WTC11 (cell line): Measurements from ENCODE around the gene WDFY3. TPM values are rescaled to one million over a fixed set of nuclear protein-coding genes. Genes with fewer than 3 reads are reported as not detected.

Experiments used
- ATAC-seq: fragments of 200-7000 bp; cut with Tn5 transposase; 2 replicates; pipeline ENCODE4 v1.10.0; 2021; ENCODE audit warnings: mild to moderate bottlenecking, moderate library complexity
- CTCF ChIA-PET: fragments of 300-600 bp; sonication (Branson Sonifier 250); formaldehyde crosslinking; loops from one replicate; lab custom pipeline; 2021; ENCODE audit warnings: antibody characterized with exemption; lab: Charles Lee
- POLR2A ChIA-PET: fragments of 350-600 bp; sonication (Branson Sonifier 250); formaldehyde crosslinking; loops from one replicate; lab custom pipeline; 2021; ENCODE audit warnings: antibody characterized with exemption; lab: Charles Lee
- DNase-seq: peaks from one replicate; pipeline ENCODE4 v3.0.0; 2021; ENCODE audit warnings: low spot score
- H3K27ac Mint-ChIP-seq: 2 replicates; pipeline ENCODE4 v1.8.0; 2021; ENCODE audit warnings: mixed read lengths
- H3K27me3 Mint-ChIP-seq: 2 replicates; pipeline ENCODE4 v1.8.0; 2021; ENCODE audit warnings: low read depth, mild to moderate bottlenecking, moderate library complexity, mixed read lengths
- H3K36me3 Mint-ChIP-seq: 2 replicates; pipeline ENCODE4 v1.8.0; 2021; ENCODE audit warnings: mixed read lengths
- H3K4me1 Mint-ChIP-seq: 2 replicates; pipeline ENCODE4 v1.8.0; 2022; ENCODE audit warnings: mixed read lengths
- H3K4me3 Mint-ChIP-seq: 2 replicates; pipeline ENCODE4 v1.8.0; 2021; ENCODE audit warnings: mild to moderate bottlenecking, moderate library complexity, mixed read lengths
- H3K9me3 Mint-ChIP-seq: 2 replicates; pipeline ENCODE4 v1.8.0; 2021; ENCODE audit warnings: mixed read lengths
- EMX1 ChIP-seq: fragments of 250-450 bp; sonication (Bioruptor Pico); IDR thresholded peaks from 2 replicates; pipeline ENCODE4 v1.8.0; 2021; ENCODE audit warnings: mild to moderate bottlenecking
- FOXJ3 ChIP-seq: sonication (generic); formaldehyde crosslinking; IDR thresholded peaks from 2 replicates; pipeline ENCODE4 v1.9.0; 2021; ENCODE audit warnings: missing genetic modification reagents, mild to moderate bottlenecking, borderline replicate concordance
- GRHL2 ChIP-seq: fragments of 250-450 bp; sonication (Bioruptor Pico); IDR thresholded peaks from 2 replicates; pipeline ENCODE4 v1.8.0; 2022; ENCODE audit warnings: mild to moderate bottlenecking, moderate library complexity; ENCODE audit not compliant: insufficient replicate concordance, severe bottlenecking
- JAZF1 ChIP-seq: fragments of 250-450 bp; sonication (Bioruptor Pico); IDR thresholded peaks from 2 replicates; pipeline ENCODE4 v1.9.0; 2021; ENCODE audit warnings: moderate library complexity, mild to moderate bottlenecking, inconsistent platforms
- MAX ChIP-seq: sonication (generic); formaldehyde crosslinking; IDR thresholded peaks from 2 replicates; pipeline ENCODE4 v1.8.0; 2022; ENCODE audit warnings: mild to moderate bottlenecking, missing genetic modification reagents
- MLX ChIP-seq: sonication (generic); formaldehyde crosslinking; IDR thresholded peaks from 2 replicates; pipeline ENCODE4 v1.8.1; 2023; ENCODE audit warnings: mild to moderate bottlenecking, missing genetic modification reagents, moderate library complexity
- MYBL2 ChIP-seq: sonication (generic); formaldehyde crosslinking; IDR thresholded peaks from 2 replicates; pipeline ENCODE4 v1.8.1; 2023; ENCODE audit warnings: mild to moderate bottlenecking, moderate library complexity, missing genetic modification reagents
- NFYB ChIP-seq: sonication (generic); formaldehyde crosslinking; conservative IDR thresholded peaks from 2 replicates; pipeline ENCODE4 v1.8.0; 2022; ENCODE audit warnings: low read depth, missing genetic modification reagents
- NR1H2 ChIP-seq: sonication (generic); formaldehyde crosslinking; IDR thresholded peaks from 2 replicates; pipeline ENCODE4 v1.9.0; 2021; ENCODE audit warnings: mild to moderate bottlenecking, moderate library complexity, missing genetic modification reagents
- ZNF281 ChIP-seq: sonication (generic); formaldehyde crosslinking; IDR thresholded peaks from 2 replicates; pipeline ENCODE4 v1.8.0; 2023; ENCODE audit warnings: mild to moderate bottlenecking, missing genetic modification reagents
- ZNF317 ChIP-seq: sonication (generic); formaldehyde crosslinking; IDR thresholded peaks from 2 replicates; pipeline ENCODE4 v1.8.1; 2023; ENCODE audit warnings: low read depth, mild to moderate bottlenecking, moderate library complexity, missing genetic modification reagents, borderline replicate concordance
- total RNA-seq: library from RNA; stranded (reverse); gene quantifications from 3 replicates; pipeline ENCODE4 v1.2.3, GENCODE V29; 2021
- TF ChIP-seq, protein P1 (sequence below): sonication (generic); formaldehyde crosslinking; IDR thresholded peaks from 2 replicates; pipeline ENCODE4 v1.8.1; 2022; ENCODE audit warnings: mild to moderate bottlenecking, moderate library complexity, missing genetic modification reagents
- TF ChIP-seq, protein P2 (sequence below): sonication (generic); formaldehyde crosslinking; IDR thresholded peaks from 2 replicates; pipeline ENCODE4 v1.8.0; 2023; ENCODE audit warnings: missing genetic modification reagents
- TF ChIP-seq, protein P3 (sequence below): sonication (generic); formaldehyde crosslinking; IDR thresholded peaks from 2 replicates; pipeline ENCODE4 v1.8.1; 2023; ENCODE audit warnings: mild to moderate bottlenecking, moderate library complexity, missing genetic modification reagents
- TF ChIP-seq, protein P4 (sequence below): fragments of 250-450 bp; sonication (Bioruptor Pico); IDR thresholded peaks from 2 replicates; pipeline ENCODE4 v1.9.0; 2021; ENCODE audit warnings: mild to moderate bottlenecking
- TF ChIP-seq, protein P5 (sequence below): fragments of 250-450 bp; sonication (Bioruptor Pico); IDR thresholded peaks from 2 replicates; pipeline ENCODE4 v1.9.0; 2021; ENCODE audit warnings: mild to moderate bottlenecking, borderline replicate concordance

The WDFY3 gene
- total RNA-seq, 1 experiment from 2014 or later = 77.2 TPM

DNA sequence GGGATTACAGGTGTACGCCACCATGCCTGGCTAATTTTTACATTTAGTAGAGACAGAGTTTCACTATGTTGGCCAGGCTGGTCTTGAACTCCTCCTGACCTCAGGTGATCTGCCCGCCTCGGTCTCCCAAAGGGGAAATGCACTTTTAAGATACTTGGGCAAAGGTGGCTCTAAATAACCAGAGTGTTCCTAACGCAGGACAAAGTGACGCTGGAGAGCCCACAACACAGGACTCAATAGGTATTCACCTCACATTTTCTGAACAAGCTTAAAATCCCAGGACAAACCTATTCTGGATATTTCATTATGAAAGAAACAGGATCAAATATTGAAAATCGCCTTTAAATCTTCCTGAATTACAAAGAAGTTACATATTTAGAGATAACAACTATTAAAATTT is 69.0 kb downstream of the WDFY3 start:
- TF ChIP-seq MAX = no peak
- TF ChIP-seq, protein P1, sequence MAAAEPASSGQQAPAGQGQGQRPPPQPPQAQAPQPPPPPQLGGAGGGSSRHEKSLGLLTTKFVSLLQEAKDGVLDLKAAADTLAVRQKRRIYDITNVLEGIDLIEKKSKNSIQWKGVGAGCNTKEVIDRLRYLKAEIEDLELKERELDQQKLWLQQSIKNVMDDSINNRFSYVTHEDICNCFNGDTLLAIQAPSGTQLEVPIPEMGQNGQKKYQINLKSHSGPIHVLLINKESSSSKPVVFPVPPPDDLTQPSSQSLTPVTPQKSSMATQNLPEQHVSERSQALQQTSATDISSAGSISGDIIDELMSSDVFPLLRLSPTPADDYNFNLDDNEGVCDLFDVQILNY (CRISPR knock-in tag) = no peak
- no peak for TF ChIP-seq GRHL2 (CRISPR knock-in tag)
- TF ChIP-seq, protein P2, sequence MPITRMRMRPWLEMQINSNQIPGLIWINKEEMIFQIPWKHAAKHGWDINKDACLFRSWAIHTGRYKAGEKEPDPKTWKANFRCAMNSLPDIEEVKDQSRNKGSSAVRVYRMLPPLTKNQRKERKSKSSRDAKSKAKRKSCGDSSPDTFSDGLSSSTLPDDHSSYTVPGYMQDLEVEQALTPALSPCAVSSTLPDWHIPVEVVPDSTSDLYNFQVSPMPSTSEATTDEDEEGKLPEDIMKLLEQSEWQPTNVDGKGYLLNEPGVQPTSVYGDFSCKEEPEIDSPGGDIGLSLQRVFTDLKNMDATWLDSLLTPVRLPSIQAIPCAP (CRISPR knock-in tag) = no peak
- no peak for TF ChIP-seq EMX1
- TF ChIP-seq ZNF317 (CRISPR knock-in tag) = no peak
- no peak for TF ChIP-seq NFYB (CRISPR knock-in tag)
- no peak for TF ChIP-seq MLX
- TF ChIP-seq, protein P3, sequence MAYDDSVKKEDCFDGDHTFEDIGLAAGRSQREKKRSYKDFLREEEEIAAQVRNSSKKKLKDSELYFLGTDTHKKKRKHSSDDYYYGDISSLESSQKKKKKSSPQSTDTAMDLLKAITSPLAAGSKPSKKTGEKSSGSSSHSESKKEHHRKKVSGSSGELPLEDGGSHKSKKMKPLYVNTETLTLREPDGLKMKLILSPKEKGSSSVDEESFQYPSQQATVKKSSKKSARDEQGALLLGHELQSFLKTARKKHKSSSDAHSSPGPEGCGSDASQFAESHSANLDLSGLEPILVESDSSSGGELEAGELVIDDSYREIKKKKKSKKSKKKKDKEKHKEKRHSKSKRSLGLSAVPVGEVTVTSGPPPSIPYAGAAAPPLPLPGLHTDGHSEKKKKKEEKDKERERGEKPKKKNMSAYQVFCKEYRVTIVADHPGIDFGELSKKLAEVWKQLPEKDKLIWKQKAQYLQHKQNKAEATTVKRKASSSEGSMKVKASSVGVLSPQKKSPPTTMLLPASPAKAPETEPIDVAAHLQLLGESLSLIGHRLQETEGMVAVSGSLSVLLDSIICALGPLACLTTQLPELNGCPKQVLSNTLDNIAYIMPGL (CRISPR knock-in tag) = no peak
- TF ChIP-seq, protein P4, sequence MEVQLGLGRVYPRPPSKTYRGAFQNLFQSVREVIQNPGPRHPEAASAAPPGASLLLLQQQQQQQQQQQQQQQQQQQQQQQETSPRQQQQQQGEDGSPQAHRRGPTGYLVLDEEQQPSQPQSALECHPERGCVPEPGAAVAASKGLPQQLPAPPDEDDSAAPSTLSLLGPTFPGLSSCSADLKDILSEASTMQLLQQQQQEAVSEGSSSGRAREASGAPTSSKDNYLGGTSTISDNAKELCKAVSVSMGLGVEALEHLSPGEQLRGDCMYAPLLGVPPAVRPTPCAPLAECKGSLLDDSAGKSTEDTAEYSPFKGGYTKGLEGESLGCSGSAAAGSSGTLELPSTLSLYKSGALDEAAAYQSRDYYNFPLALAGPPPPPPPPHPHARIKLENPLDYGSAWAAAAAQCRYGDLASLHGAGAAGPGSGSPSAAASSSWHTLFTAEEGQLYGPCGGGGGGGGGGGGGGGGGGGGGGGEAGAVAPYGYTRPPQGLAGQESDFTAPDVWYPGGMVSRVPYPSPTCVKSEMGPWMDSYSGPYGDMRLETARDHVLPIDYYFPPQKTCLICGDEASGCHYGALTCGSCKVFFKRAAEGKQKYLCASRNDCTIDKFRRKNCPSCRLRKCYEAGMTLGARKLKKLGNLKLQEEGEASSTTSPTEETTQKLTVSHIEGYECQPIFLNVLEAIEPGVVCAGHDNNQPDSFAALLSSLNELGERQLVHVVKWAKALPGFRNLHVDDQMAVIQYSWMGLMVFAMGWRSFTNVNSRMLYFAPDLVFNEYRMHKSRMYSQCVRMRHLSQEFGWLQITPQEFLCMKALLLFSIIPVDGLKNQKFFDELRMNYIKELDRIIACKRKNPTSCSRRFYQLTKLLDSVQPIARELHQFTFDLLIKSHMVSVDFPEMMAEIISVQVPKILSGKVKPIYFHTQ (CRISPR knock-in tag) = no peak
- ChIA-PET POLR2A (no interaction called here), CTCF (no interaction called here)
- Mint-ChIP-seq H3K9me3 (no peaks in the 10 kb centered on the region), H3K27me3 (no peaks in the 10 kb centered on the region), H3K4me1 (peaks cover 42% of the 10 kb centered on the region), H3K36me3 (0 out of 2 replicates have a peak, but pooled peaks cover 2% of the 10 kb centered on the region), H3K4me3 (no peak overlapping the region), H3K27ac (no peak overlapping the region)
- DNase-seq (no peak), ATAC-seq (no peak)

DNA sequence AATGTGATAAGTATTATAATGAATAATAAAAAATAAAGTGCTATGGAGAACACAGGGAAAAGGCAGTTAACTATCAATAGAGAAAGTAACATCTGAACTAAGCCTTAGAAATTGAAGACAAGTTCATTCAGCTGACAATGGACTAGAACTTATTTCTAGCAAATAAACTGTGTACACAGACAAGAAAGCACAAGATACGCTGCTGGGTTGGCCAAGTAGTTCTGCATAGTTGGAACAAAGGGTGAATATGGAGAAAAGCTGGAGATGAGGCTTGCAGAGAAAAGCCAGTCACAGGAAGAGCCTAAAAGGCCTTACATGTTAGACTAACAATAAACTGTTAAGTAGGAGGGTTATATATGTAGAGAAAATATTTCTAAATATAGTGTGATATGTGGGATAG is 71.2 kb downstream of the WDFY3 start:
- no peaks in the 10 kb centered on the region for H3K9me3 Mint-ChIP-seq
- no peak overlapping the region for H3K4me3 Mint-ChIP-seq
- no peak overlapping the region for H3K27ac Mint-ChIP-seq
- DNase-seq = no peak
- no peaks in the 10 kb centered on the region for H3K36me3 Mint-ChIP-seq
- POLR2A ChIA-PET = no interaction called here
- ATAC-seq = no peak
- no peaks in the 10 kb centered on the region for H3K27me3 Mint-ChIP-seq
- CTCF ChIA-PET = no interaction called here
- TF ChIP-seq JAZF1 (CRISPR knock-in tag) (no peak), FOXJ3 (CRISPR knock-in tag) (no peak), MAX (no peak), ZNF281 (CRISPR knock-in tag) (no peak), NR1H2 (no peak), MYBL2 (CRISPR knock-in tag) (no peak)
- TF ChIP-seq, protein P5, sequence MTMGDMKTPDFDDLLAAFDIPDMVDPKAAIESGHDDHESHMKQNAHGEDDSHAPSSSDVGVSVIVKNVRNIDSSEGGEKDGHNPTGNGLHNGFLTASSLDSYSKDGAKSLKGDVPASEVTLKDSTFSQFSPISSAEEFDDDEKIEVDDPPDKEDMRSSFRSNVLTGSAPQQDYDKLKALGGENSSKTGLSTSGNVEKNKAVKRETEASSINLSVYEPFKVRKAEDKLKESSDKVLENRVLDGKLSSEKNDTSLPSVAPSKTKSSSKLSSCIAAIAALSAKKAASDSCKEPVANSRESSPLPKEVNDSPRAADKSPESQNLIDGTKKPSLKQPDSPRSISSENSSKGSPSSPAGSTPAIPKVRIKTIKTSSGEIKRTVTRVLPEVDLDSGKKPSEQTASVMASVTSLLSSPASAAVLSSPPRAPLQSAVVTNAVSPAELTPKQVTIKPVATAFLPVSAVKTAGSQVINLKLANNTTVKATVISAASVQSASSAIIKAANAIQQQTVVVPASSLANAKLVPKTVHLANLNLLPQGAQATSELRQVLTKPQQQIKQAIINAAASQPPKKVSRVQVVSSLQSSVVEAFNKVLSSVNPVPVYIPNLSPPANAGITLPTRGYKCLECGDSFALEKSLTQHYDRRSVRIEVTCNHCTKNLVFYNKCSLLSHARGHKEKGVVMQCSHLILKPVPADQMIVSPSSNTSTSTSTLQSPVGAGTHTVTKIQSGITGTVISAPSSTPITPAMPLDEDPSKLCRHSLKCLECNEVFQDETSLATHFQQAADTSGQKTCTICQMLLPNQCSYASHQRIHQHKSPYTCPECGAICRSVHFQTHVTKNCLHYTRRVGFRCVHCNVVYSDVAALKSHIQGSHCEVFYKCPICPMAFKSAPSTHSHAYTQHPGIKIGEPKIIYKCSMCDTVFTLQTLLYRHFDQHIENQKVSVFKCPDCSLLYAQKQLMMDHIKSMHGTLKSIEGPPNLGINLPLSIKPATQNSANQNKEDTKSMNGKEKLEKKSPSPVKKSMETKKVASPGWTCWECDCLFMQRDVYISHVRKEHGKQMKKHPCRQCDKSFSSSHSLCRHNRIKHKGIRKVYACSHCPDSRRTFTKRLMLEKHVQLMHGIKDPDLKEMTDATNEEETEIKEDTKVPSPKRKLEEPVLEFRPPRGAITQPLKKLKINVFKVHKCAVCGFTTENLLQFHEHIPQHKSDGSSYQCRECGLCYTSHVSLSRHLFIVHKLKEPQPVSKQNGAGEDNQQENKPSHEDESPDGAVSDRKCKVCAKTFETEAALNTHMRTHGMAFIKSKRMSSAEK (CRISPR knock-in tag) = no peak
- TF ChIP-seq, protein P3 (CRISPR knock-in tag) = no peak
- H3K4me1 Mint-ChIP-seq = peaks cover 23% of the 10 kb centered on the region
